RWPE2 (cell line): ENCODE data around the gene ORMDL2.

ENCODE experiments used
- ATAC-seq: fragments of 200-7000 bp; cut with Tn5 transposase; 3 replicates; pipeline ENCODE4 v1.9.1; 2021; ENCODE audit warnings: low read depth
- DNase-seq: peaks from one replicate; pipeline ENCODE4 v3.0.0-alpha.2; 2020; ENCODE audit warnings: low spot score
- H3K27ac ChIP-seq: fragments of 450-650 bp; 2 replicates; pipeline ENCODE4 v1.5.1; 2017; ENCODE audit warnings: mild to moderate bottlenecking; ENCODE audit not compliant: poor library complexity, severe bottlenecking
- H3K27me3 ChIP-seq: fragments of 250-450 bp; sonication (Bioruptor Pico); 2 replicates; pipeline ENCODE4 v1.5.1; 2021; ENCODE audit warnings: mild to moderate bottlenecking, moderate library complexity; ENCODE audit not compliant: insufficient read depth, poor library complexity, severe bottlenecking
- H3K36me3 ChIP-seq: fragments of 250-450 bp; sonication (Bioruptor Pico); 2 replicates; pipeline ENCODE4 v1.5.1; 2020; ENCODE audit warnings: low read depth, mild to moderate bottlenecking, moderate library complexity
- H3K4me1 ChIP-seq: fragments of 250-450 bp; sonication (Bioruptor Pico); 2 replicates; pipeline ENCODE4 v1.5.1; 2021; ENCODE audit warnings: mild to moderate bottlenecking, moderate library complexity; ENCODE audit not compliant: insufficient read depth, poor library complexity, severe bottlenecking
- H3K4me3 ChIP-seq: fragments of 250-450 bp; sonication (Bioruptor Pico); 2 replicates; pipeline ENCODE4 v1.5.1; 2021; ENCODE audit warnings: mild to moderate bottlenecking, moderate library complexity; ENCODE audit not compliant: severe bottlenecking
- H3K9me3 ChIP-seq: fragments of 250-450 bp; sonication (Bioruptor Pico); 2 replicates; pipeline ENCODE4 v1.5.1; 2021; ENCODE audit warnings: mild to moderate bottlenecking, moderate library complexity; ENCODE audit not compliant: severe bottlenecking
- TF ChIP-seq, protein P1 (sequence below): fragments of 450-650 bp; IDR thresholded peaks from one replicate; pipeline ENCODE4 v1.5.1; 2017; ENCODE audit warnings: mild to moderate bottlenecking, moderate library complexity; ENCODE audit not compliant: poor library complexity, severe bottlenecking

Gene ORMDL2

DNA sequence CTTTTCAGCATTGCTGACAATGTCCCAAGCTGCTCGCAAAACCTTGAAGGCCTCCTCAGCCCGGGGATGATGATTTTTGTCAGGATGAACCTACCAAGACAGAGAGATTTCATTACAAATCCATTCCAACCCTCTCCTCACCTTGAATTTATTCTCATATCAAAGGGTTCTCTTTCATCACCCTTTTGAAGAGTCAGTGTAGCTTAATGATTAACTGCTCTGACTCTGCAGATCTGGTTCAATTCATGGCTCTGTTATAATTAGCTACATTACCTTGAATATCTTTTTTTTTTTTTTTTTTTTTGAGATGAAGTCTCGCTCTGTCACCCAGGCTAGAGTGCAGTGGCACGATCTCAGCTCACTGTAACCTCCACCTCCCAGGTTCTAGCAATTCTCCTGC lies 5.6 kb downstream of the ORMDL2 start:
- TF ChIP-seq, protein P1, sequence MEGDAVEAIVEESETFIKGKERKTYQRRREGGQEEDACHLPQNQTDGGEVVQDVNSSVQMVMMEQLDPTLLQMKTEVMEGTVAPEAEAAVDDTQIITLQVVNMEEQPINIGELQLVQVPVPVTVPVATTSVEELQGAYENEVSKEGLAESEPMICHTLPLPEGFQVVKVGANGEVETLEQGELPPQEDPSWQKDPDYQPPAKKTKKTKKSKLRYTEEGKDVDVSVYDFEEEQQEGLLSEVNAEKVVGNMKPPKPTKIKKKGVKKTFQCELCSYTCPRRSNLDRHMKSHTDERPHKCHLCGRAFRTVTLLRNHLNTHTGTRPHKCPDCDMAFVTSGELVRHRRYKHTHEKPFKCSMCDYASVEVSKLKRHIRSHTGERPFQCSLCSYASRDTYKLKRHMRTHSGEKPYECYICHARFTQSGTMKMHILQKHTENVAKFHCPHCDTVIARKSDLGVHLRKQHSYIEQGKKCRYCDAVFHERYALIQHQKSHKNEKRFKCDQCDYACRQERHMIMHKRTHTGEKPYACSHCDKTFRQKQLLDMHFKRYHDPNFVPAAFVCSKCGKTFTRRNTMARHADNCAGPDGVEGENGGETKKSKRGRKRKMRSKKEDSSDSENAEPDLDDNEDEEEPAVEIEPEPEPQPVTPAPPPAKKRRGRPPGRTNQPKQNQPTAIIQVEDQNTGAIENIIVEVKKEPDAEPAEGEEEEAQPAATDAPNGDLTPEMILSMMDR, result no peak
- Histone ChIP-seq H3K9me3 (no peaks in the 10 kb centered on the region), H3K4me1 (peaks cover 8% of the 10 kb centered on the region), H3K27ac (peak overlapping the region; percentile 12), H3K36me3 (peaks cover 72% of the 10 kb centered on the region), H3K4me3 (no peak overlapping the region), H3K27me3 (no peaks in the 10 kb centered on the region)
- DNase-seq (no peak), ATAC-seq (no peak)

DNA sequence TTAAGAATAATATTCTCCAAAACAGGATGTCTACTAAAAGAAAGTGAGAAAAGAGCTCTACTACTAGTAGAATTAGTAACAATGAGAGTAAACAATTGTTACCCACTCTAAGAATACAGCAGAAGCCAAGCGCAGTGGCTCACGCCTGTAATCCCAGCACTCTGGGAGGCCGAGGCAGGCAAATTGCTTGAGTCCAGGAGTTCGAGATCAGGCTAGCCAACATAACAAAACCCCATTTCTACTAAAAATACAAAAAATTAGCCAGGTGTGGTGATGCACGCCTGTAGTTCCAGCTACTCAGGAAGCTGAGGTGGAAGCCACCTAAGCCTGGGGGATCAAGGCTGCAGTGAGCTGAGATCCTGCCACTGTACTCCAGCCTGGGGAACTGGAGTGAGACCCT lies 6.9 kb downstream of the ORMDL2 start:
- Histone ChIP-seq H3K4me1 (no peaks in the 10 kb centered on the region), H3K27me3 (no peaks in the 10 kb centered on the region), H3K36me3 (peaks cover 61% of the 10 kb centered on the region), H3K9me3 (no peaks in the 10 kb centered on the region), H3K4me3 (no peak overlapping the region), H3K27ac (peak overlapping the region; percentile 9)
- no peak for ATAC-seq
- TF ChIP-seq, protein P1, result no peak
- DNase-seq, result no peak

DNA sequence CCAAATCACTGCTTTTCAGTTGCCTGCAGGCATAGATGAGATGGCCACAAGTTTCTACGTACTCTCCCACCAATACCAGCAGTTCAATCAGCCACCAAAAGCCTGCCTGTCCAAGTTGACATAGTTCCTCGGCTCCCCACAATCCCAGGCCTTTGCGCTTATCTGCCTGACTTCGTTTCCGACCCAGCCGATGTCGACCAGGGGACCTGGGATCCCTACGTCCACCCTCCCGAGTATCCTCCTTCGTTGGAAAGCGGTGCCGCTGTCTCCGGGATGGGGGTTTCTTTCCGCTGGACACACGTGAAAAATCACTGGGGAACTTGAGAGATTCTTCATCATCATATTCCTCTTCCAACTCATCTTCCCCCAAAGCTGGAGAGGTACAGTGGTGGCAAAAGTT lies 10.0 kb downstream of the ORMDL2 start:
- Histone ChIP-seq H3K9me3 (no peaks in the 10 kb centered on the region), H3K36me3 (peaks cover 30% of the 10 kb centered on the region), H3K27ac (no peak overlapping the region), H3K4me3 (no peak overlapping the region), H3K4me1 (peaks cover 4% of the 10 kb centered on the region), H3K27me3 (no peaks in the 10 kb centered on the region)
- DNase-seq, result no peak
- ATAC-seq, result no peak
- TF ChIP-seq, protein P1, result no peak

DNA sequence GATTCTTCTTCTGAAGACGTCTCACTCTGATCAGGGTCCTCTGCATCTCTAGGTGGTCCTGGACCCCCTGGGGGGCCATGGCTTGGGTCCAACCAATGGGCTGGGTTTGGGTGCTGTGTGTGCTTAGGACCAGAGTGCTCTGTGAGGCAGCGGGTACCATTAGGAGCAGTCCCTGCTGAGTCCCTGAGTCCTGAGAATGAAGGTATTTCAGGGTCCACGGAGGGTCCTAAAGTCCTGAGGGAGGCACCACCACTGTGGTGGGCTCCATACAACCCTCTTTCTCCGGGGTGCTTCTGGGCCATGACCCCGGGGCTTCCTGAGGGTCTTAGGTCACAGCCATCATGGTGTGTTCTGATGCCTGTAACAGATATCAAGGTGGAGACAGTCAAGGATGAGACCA lies 10.5 kb downstream of the ORMDL2 start:
- ATAC-seq (no peak), DNase-seq (no peak)
- TF ChIP-seq, protein P1, result no peak
- Histone ChIP-seq H3K27me3 (no peaks in the 10 kb centered on the region), H3K4me3 (peak overlapping the region; percentile 56), H3K9me3 (no peaks in the 10 kb centered on the region), H3K36me3 (peaks cover 24% of the 10 kb centered on the region), H3K4me1 (peaks cover 4% of the 10 kb centered on the region), H3K27ac (peak overlapping the region; percentile 75)

DNA sequence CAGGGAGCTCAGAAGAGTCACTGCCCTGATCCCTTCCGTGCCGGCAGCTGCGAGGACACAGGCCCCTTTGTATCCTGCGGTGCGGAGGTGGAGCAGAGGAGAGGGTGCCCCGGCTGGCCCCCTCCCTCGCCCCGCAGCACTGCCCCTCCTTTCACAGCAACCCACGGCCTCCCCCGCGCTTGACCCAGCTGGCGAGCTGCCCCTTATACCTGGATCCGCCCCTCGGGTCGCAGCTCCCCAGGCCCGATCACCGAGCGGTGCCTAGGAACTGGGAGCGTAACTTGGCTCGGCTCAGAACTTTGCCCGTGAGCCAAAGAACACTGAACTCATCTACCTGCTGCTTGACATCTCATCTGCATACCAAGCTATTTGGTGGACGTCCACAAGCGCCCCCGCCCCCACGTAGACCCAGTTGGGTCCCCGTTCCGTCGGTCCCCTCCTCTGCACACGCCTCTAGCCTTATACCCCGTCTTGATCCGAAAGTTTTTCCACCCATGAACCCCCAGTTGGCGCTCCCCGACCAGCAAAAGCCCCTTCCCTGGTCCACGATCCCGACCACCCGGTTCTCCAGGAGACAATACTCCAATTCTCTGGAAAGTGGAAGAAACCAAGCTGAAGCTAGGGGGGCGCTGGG lies 12.2 kb downstream of the ORMDL2 start:
- peaks cover 4% of the 10 kb centered on the region for H3K4me1 ChIP-seq
- H3K27ac ChIP-seq, result peak overlapping the region; percentile 75
- no peak for DNase-seq
- H3K27me3 ChIP-seq, result no peaks in the 10 kb centered on the region
- no peaks in the 10 kb centered on the region for H3K9me3 ChIP-seq
- ATAC-seq, result peak; percentile 38
- TF ChIP-seq, protein P1, result no peak
- peak overlapping the region; percentile 56 for H3K4me3 ChIP-seq
- H3K36me3 ChIP-seq, result peaks cover 13% of the 10 kb centered on the region
